NT2/D1 (cell line): ENCODE measurements around the gene P4HB.

Source experiments
- DNase-seq: peaks from one replicate; pipeline ENCODE4 v3.0.0-alpha.2; 2011; ENCODE audit warnings: low read depth, low spot score
- H3K27me3 ChIP-seq: 2 replicates; pipeline ENCODE4 v1.6.0; 2011; ENCODE audit warnings: mild to moderate bottlenecking; ENCODE audit not compliant: insufficient read length, insufficient read depth
- H3K36me3 ChIP-seq: 2 replicates; pipeline ENCODE4 v1.6.1; 2011; ENCODE audit warnings: mild to moderate bottlenecking, low read length, mixed read lengths; ENCODE audit not compliant: insufficient read depth, insufficient read length
- H3K4me1 ChIP-seq: 2 replicates; pipeline ENCODE4 v1.5.1; 2011; ENCODE audit not compliant: insufficient read depth, insufficient read length
- H3K4me3 ChIP-seq: 2 replicates; pipeline ENCODE4 v1.5.1; 2011; ENCODE audit warnings: low read depth; ENCODE audit not compliant: insufficient read length
- H3K9ac ChIP-seq: 2 replicates; pipeline ENCODE4 v1.6.0; 2011; ENCODE audit warnings: low read depth; ENCODE audit not compliant: insufficient read length
- H3K9me3 ChIP-seq: 2 replicates; pipeline ENCODE4 v1.5.1; 2011; ENCODE audit warnings: mild to moderate bottlenecking, low read length; ENCODE audit not compliant: insufficient read depth
- SUZ12 ChIP-seq: IDR thresholded peaks from 2 replicates; pipeline ENCODE4 v1.6.1; 2011; ENCODE audit not compliant: insufficient read length, insufficient read depth; ENCODE audit errors: extremely low read depth
- YY1 ChIP-seq: IDR thresholded peaks from 2 replicates; pipeline ENCODE4 v1.6.1; 2011; ENCODE audit not compliant: insufficient read length, insufficient read depth
- ZNF274 ChIP-seq: IDR thresholded peaks from 2 replicates; pipeline ENCODE4 v1.6.1; 2011; ENCODE audit warnings: mild to moderate bottlenecking, low read depth, low read length

P4HB gene

GRCh38 chr17:81870131-81870980 is 10.0 kb upstream of the P4HB start:
- H3K27me3 ChIP-seq = no peaks in the 10 kb centered on the region
- no peaks in the 10 kb centered on the region for H3K9me3 ChIP-seq
- H3K4me3 ChIP-seq = peak overlapping the region; percentile 92
- peaks cover 38% of the 10 kb centered on the region for H3K4me1 ChIP-seq
- H3K36me3 ChIP-seq = peaks cover 44% of the 10 kb centered on the region
- TF ChIP-seq ZNF274 (no peak), SUZ12 (no peak)
- peak overlapping the region; percentile 97 for H3K9ac ChIP-seq
- DNase-seq = no peak

- DNase-seq = no peak
- H3K4me1 ChIP-seq = peaks cover 39% of the 10 kb centered on the region
- H3K36me3 ChIP-seq = peaks cover 52% of the 10 kb centered on the region
Observed at GRCh38 chr17:81869221-81870130, 9.1 kb upstream of the P4HB start.

GRCh38 chr17:81868674-81869220 is 8.4 kb upstream of the P4HB start:
- Histone ChIP-seq H3K4me3 (peak overlapping the region; percentile 12), H3K9ac (peak overlapping the region; percentile 97), H3K36me3 (peaks cover 59% of the 10 kb centered on the region), H3K27me3 (no peaks in the 10 kb centered on the region), H3K9me3 (no peaks in the 10 kb centered on the region), H3K4me1 (peaks cover 39% of the 10 kb centered on the region)
- no peak for DNase-seq
- TF ChIP-seq YY1 (no peak), ZNF274 (no peak), SUZ12 (no peak)

More at GRCh38 chr17:81869221-81870130, 9.1 kb upstream of the P4HB start:
- Histone ChIP-seq H3K27me3 (no peaks in the 10 kb centered on the region), H3K4me3 (peak overlapping the region; percentile 92), H3K9me3 (no peaks in the 10 kb centered on the region), H3K9ac (peak overlapping the region; percentile 97)
- TF ChIP-seq ZNF274 (no peak), YY1 (no peak), SUZ12 (no peak)

GRCh38 chr17:81867991-81868673 is 7.8 kb upstream of the P4HB start:
- TF ChIP-seq SUZ12 = no peak
- no peak for TF ChIP-seq ZNF274
- TF ChIP-seq YY1 = no peak
- peaks cover 39% of the 10 kb centered on the region for H3K4me1 ChIP-seq
- no peaks in the 10 kb centered on the region for H3K27me3 ChIP-seq
- no peak overlapping the region for H3K4me3 ChIP-seq
- H3K36me3 ChIP-seq = peaks cover 66% of the 10 kb centered on the region
- H3K9ac ChIP-seq = peak overlapping the region; percentile 86
- DNase-seq = no peak
- H3K9me3 ChIP-seq = no peaks in the 10 kb centered on the region

GRCh38 chr17:81867170-81867990 is 7.0 kb upstream of the P4HB start:
- no peaks in the 10 kb centered on the region for H3K9me3 ChIP-seq
- DNase-seq = no peak
- H3K9ac ChIP-seq = peak overlapping the region; percentile 86
- H3K4me1 ChIP-seq = peaks cover 42% of the 10 kb centered on the region
- peaks cover 72% of the 10 kb centered on the region for H3K36me3 ChIP-seq
- H3K4me3 ChIP-seq = no peak overlapping the region
- H3K27me3 ChIP-seq = no peaks in the 10 kb centered on the region
- TF ChIP-seq ZNF274 (no peak), SUZ12 (no peak), YY1 (no peak)

GRCh38 chr17:81866440-81867169 is 6.3 kb upstream of the P4HB start:
- Histone ChIP-seq H3K27me3 (no peaks in the 10 kb centered on the region), H3K9ac (peak overlapping the region; percentile 77), H3K4me1 (peaks cover 42% of the 10 kb centered on the region), H3K9me3 (no peaks in the 10 kb centered on the region), H3K36me3 (peaks cover 76% of the 10 kb centered on the region), H3K4me3 (no peak overlapping the region)
- no peak for DNase-seq
- TF ChIP-seq YY1 (no peak), SUZ12 (no peak), ZNF274 (no peak)
